GM19328 (cell line): ENCODE measurements around the gene CFAP206.

ENCODE experiments used
- ATAC-seq: cut with Tn5 transposase; IDR thresholded peaks from one replicate; pipeline ENCODE4 v1.9.1; 2021; ENCODE audit warnings: mild to moderate bottlenecking, moderate library complexity; ENCODE audit not compliant: unreplicated experiment

The CFAP206 gene

GRCh38 chr6:87407901-87408720 is at the start of gene CFAP206:
Gene CFAP206 (plus strand): TSS chr6:87407972. CDS start chr6:87409840, 1,868 bp downstream.
- peak; percentile 78 for ATAC-seq

GRCh38 chr6:87364602-87365252 is 43.0 kb upstream of the CFAP206 start:
- no peak for ATAC-seq

- ATAC-seq: no peak
Observed at GRCh38 chr6:87366072-87366827, 41.5 kb upstream of the CFAP206 start.

- no peak for ATAC-seq
Observed at GRCh38 chr6:87366899-87367298, 40.9 kb upstream of the CFAP206 start.

- ATAC-seq: no peak
Observed at GRCh38 chr6:87373377-87373776, 34.4 kb upstream of the CFAP206 start.

GRCh38 chr6:87375315-87375714 is 32.5 kb upstream of the CFAP206 start:
- no peak for ATAC-seq

- ATAC-seq: no peak
Observed at GRCh38 chr6:87376643-87377042, 31.1 kb upstream of the CFAP206 start.

GRCh38 chr6:87378947-87379346 is 28.8 kb upstream of the CFAP206 start:
- no peak for ATAC-seq

GRCh38 chr6:87382861-87383260 is 24.9 kb upstream of the CFAP206 start:
- no peak for ATAC-seq

GRCh38 chr6:87384038-87384437 is 23.7 kb upstream of the CFAP206 start:
- ATAC-seq: no peak

- no peak for ATAC-seq
Observed at GRCh38 chr6:87384449-87384848, 23.3 kb upstream of the CFAP206 start.

GRCh38 chr6:87391334-87391733 is 16.4 kb upstream of the CFAP206 start:
- no peak for ATAC-seq

- ATAC-seq: peak; percentile 60
Observed at GRCh38 chr6:87393026-87393622, 14.6 kb upstream of the CFAP206 start.

- no peak for ATAC-seq
Observed at GRCh38 chr6:87395431-87395830, 12.3 kb upstream of the CFAP206 start.

- ATAC-seq: peak; percentile 82
Observed at GRCh38 chr6:87396595-87397392, 11.0 kb upstream of the CFAP206 start.

- ATAC-seq: no peak
Observed at GRCh38 chr6:87397656-87398055, 10.1 kb upstream of the CFAP206 start.

GRCh38 chr6:87401832-87402231 is 5.9 kb upstream of the CFAP206 start:
- ATAC-seq: no peak

GRCh38 chr6:87407561-87407900 is 241 bp upstream of the CFAP206 start:
- peak; percentile 4 for ATAC-seq

GRCh38 chr6:87408721-87409155 is 966 bp downstream of the CFAP206 start:
- peak; percentile 2 for ATAC-seq

GRCh38 chr6:87419266-87419665 is 11.5 kb downstream of the CFAP206 start:
- ATAC-seq: no peak
